ENCODE measurements around the gene ST3GAL3.

The ST3GAL3 gene

DNA sequence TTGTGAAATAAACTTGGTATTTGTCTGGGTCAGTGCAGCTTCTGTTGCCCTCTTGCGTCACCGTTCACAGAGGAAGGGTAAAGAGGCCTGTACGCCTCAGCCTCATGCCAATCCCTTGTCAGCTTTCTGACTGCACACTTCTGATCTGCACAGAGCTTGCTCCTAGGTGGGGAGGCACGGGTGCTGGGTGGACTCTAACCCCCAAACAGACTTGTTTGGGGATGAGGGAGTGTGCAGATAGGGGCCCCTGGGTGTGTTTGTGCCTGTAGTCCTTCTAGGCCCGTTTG is 270.9 kb downstream of the ST3GAL3 start:
- H3K4me1 ChIP-seq (ENCODE audit: control insufficient read depth in 1 of 2, insufficient read depth in 2 of 2, low read length in 2 of 2), result peaks cover 16 to 22% of the 10 kb centered on the region in 2 experiments
- no peak overlapping the region for H2BK120ac ChIP-seq (ENCODE audit: insufficient read depth, low read length, poor library complexity)
- peaks cover 18% of the 10 kb centered on the region for H3K79me2 ChIP-seq (ENCODE audit: control insufficient read depth, insufficient read depth, low read length, poor library complexity)
- no CpG with 5 or more reads among the region's 5 CpGs for WGBS (ENCODE audit: extremely low coverage, insufficient coverage, insufficient read length)
- no peak overlapping the region for H3K14ac ChIP-seq (ENCODE audit: low read length)
- no peak overlapping the region for H4K8ac ChIP-seq (ENCODE audit: low read depth, low read length)
- H4K91ac ChIP-seq (ENCODE audit: low read depth, low read length), result no peak overlapping the region
- no peak overlapping the region for H3K23ac ChIP-seq (ENCODE audit: low read length)
- no peaks in the 10 kb centered on the region for H3K27me3 ChIP-seq (ENCODE audit: insufficient read depth, low read length)
- no peaks in the 10 kb centered on the region for H3K9me3 ChIP-seq (ENCODE audit: insufficient read depth, low read depth, low read length)
- H2AFZ ChIP-seq (ENCODE audit: insufficient read depth, low read length, poor library complexity), result no peak overlapping the region
- H2BK5ac ChIP-seq (ENCODE audit: low read depth, low read length, poor library complexity), result no peak overlapping the region
- no peak overlapping the region for H4K12ac ChIP-seq (ENCODE audit: low read depth, low read length)
- H2AK5ac ChIP-seq (ENCODE audit: low read length), result no peak overlapping the region
- DNase-seq, result no peak
- no peak overlapping the region for H3K27ac ChIP-seq (ENCODE audit: low read depth, low read length)
- H3K18ac ChIP-seq (ENCODE audit: low read length), result no peak overlapping the region
- peak overlapping the region; percentile 82 for H3K4me2 ChIP-seq (ENCODE audit: low read length)
- H2BK12ac ChIP-seq (ENCODE audit: low read length), result no peak overlapping the region
- no peak overlapping the region for H3K4me3 ChIP-seq (ENCODE audit: low read depth, low read length)
- no peak overlapping the region for H3K4ac ChIP-seq (ENCODE audit: low read depth, low read length)
- H3K9ac ChIP-seq (ENCODE audit: low read length), result no peak overlapping the region
- peaks cover 17% of the 10 kb centered on the region for H3K79me1 ChIP-seq (ENCODE audit: low read length)
- H3K36me3 ChIP-seq (ENCODE audit: control insufficient read depth in 1 of 2, insufficient read depth in 2 of 2, low read length in 2 of 2), result peaks cover 37 to 38% of the 10 kb centered on the region in 2 experiments

DNA sequence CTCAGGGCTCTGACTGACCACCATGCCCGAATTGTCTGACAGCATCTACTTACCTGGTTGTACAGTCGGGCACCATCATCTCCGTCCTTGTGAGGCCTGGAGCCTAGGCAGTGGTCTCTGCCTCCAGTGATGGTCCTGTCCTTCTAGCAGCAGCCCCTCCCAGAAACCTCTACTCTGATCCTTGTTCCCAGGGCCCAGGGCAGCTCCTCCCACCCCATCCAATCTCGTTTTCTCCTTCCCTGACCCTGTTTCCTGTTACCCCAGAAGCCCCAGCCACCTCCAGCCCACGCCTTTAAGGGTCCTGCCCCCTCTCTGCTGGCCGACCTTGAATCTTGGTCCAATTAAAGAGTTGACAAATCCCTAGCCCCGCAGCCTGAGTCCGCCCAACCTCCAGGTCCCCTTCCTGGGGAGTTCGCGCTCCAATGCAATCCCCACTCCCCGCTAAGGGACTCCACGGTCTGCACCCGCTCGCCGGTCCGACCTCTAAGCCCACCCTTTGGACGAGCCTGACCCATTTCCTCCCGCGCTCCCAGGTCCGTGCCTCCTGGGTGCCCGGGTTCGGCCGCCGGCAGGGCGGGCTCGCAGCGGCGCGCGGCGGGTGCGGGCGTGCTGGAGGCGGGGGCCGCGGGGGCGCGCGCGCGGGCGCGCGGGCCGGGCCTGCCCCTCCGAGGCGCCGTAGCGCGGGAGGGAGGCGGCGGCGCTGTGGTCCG is 271.4 kb downstream of the ST3GAL3 start, which contains the start of gene B4GALT2:
B4GALT2 (plus strand) TSS at position 660 of the 710 bp plus-strand sequence. CDS start 1,951 bp downstream, outside the sequence.
- Histone ChIP-seq H2AK5ac (ENCODE audit: low read length) (peak within 1 kb of the TSS; percentile 71), H3K4me1 (ENCODE audit: control insufficient read depth in 1 of 2, insufficient read depth in 2 of 2, low read length in 2 of 2) (peaks cover 16 to 22% of the 10 kb centered on the region in 2 experiments), H3K23ac (ENCODE audit: low read length) (no peak within 1 kb of the TSS), H3K4me3 (ENCODE audit: low read depth, low read length) (peak within 1 kb of the TSS; percentile 76), H3K79me1 (ENCODE audit: low read length) (peaks cover 17% of the 10 kb centered on the region), H2BK12ac (ENCODE audit: low read length) (peak within 1 kb of the TSS; percentile 33), H3K9ac (ENCODE audit: low read length) (peak within 1 kb of the TSS; percentile 73), H3K27ac (ENCODE audit: low read depth, low read length) (peak within 1 kb of the TSS; percentile 36), H3K36me3 (ENCODE audit: control insufficient read depth in 1 of 2, insufficient read depth in 2 of 2, low read length in 2 of 2) (peaks cover 37 to 40% of the 10 kb centered on the region in 2 experiments), H3K79me2 (ENCODE audit: control insufficient read depth, insufficient read depth, low read length, poor library complexity) (peaks cover 18% of the 10 kb centered on the region), H3K18ac (ENCODE audit: low read length) (peak within 1 kb of the TSS; percentile 83), H2BK5ac (ENCODE audit: low read depth, low read length, poor library complexity) (no peak within 1 kb of the TSS), H3K4ac (ENCODE audit: low read depth, low read length) (peak within 1 kb of the TSS; percentile 75), H4K91ac (ENCODE audit: low read depth, low read length) (peak within 1 kb of the TSS; percentile 85), H3K14ac (ENCODE audit: low read length) (peak within 1 kb of the TSS; percentile 92), H2AFZ (ENCODE audit: insufficient read depth, low read length, poor library complexity) (peak within 1 kb of the TSS; percentile 85), H2BK120ac (ENCODE audit: insufficient read depth, low read length, poor library complexity) (peak within 1 kb of the TSS; percentile 65), H3K27me3 (ENCODE audit: insufficient read depth, low read length) (no peaks in the 10 kb centered on the region), H4K12ac (ENCODE audit: low read depth, low read length) (peak within 1 kb of the TSS; percentile 56), H3K4me2 (ENCODE audit: low read length) (peak within 1 kb of the TSS; percentile 82), H3K9me3 (ENCODE audit: insufficient read depth, low read depth, low read length) (no peaks in the 10 kb centered on the region), H4K8ac (ENCODE audit: low read depth, low read length) (peak within 1 kb of the TSS; percentile 88)
- WGBS (ENCODE audit: extremely low coverage, insufficient coverage, insufficient read length), result no CpG with 5 or more reads among the region's 54 CpGs
- peak in 1 of 2 donors; percentile 56 for DNase-seq

DNA sequence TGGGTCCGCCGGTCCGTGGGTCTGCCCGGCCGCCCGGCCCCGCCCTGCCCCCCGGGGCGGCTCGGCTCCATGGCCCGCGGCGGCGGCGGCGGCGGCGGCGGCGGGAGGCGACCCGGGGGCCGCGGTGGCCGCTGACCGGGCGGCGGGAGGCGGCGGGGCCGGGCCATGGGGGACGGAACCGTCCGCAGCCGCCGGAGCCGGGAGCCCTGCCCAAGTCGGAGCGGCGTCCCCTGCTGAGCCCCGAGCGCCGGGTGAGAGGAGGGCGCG is 271.9 kb downstream of the ST3GAL3 start:
- Histone ChIP-seq H3K36me3 (ENCODE audit: control insufficient read depth in 1 of 2, insufficient read depth in 2 of 2, low read length in 2 of 2) (peaks cover 39 to 41% of the 10 kb centered on the region in 2 experiments), H2BK120ac (ENCODE audit: insufficient read depth, low read length, poor library complexity) (peak overlapping the region; percentile 65), H3K9me3 (ENCODE audit: insufficient read depth, low read depth, low read length) (no peaks in the 10 kb centered on the region), H2AK5ac (ENCODE audit: low read length) (no peak overlapping the region), H4K8ac (ENCODE audit: low read depth, low read length) (peak overlapping the region; percentile 79), H4K91ac (ENCODE audit: low read depth, low read length) (peak overlapping the region; percentile 84), H3K9ac (ENCODE audit: low read length) (peak overlapping the region; percentile 47), H3K4me2 (ENCODE audit: low read length) (peak overlapping the region; percentile 73), H2BK5ac (ENCODE audit: low read depth, low read length, poor library complexity) (no peak overlapping the region), H3K27ac (ENCODE audit: low read depth, low read length) (peak overlapping the region; percentile 36), H3K4ac (ENCODE audit: low read depth, low read length) (peak overlapping the region; percentile 41), H3K79me2 (ENCODE audit: control insufficient read depth, insufficient read depth, low read length, poor library complexity) (peaks cover 18% of the 10 kb centered on the region), H3K27me3 (ENCODE audit: insufficient read depth, low read length) (no peaks in the 10 kb centered on the region), H4K12ac (ENCODE audit: low read depth, low read length) (no peak overlapping the region), H2BK12ac (ENCODE audit: low read length) (no peak overlapping the region), H3K23ac (ENCODE audit: low read length) (no peak overlapping the region), H3K14ac (ENCODE audit: low read length) (peak overlapping the region; percentile 72), H3K4me1 (ENCODE audit: control insufficient read depth in 1 of 2, insufficient read depth in 2 of 2, low read length in 2 of 2) (peaks cover 13 to 22% of the 10 kb centered on the region in 2 experiments), H2AFZ (ENCODE audit: insufficient read depth, low read length, poor library complexity) (peak overlapping the region; percentile 47), H3K4me3 (ENCODE audit: low read depth, low read length) (peak overlapping the region; percentile 76), H3K79me1 (ENCODE audit: low read length) (peaks cover 17% of the 10 kb centered on the region), H3K18ac (ENCODE audit: low read length) (peak overlapping the region; percentile 71)
- WGBS (ENCODE audit: extremely low coverage, insufficient coverage, insufficient read length), result no CpG with 5 or more reads among the region's 45 CpGs
- DNase-seq, result no peak

DNA sequence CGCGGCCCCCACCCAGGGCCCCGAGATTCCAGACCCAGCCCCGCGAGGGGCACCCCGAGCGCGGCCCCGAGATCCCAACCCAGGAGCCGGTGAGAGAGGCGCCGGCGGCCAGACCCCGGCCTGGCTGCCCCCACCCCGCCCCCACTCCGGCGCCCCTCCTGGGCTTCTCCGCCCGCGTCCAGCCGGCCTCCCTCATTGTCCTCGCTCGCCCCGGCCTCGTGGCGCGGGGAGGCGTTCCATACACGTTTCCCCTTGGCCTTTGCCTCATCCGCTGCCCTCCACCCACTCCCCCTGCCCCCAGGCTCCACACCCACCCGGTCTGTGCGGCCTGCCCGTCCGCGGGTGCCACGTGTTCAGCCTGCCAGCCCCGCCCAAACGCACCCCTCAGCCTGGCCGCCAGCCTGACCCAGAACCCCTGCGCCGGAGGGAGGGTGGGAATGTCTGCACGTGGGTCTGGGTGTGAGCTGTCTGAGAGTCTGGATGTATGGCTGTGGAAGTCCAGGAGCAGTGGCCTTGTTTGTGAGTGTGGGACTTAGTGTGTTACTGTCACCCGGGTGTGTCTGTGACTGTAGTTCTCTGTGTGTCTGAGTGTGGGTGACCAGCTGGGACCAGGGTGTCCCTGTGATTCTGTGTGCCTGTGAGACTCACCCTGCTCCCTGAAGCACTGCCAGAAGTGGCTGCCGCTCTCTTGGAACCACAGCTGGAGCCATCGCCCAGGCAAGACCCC is 272.4 kb downstream of the ST3GAL3 start:
- H3K27me3 ChIP-seq (ENCODE audit: insufficient read depth, low read length), result no peaks in the 10 kb centered on the region
- H3K4me1 ChIP-seq (ENCODE audit: control insufficient read depth in 1 of 2, insufficient read depth in 2 of 2, low read length in 2 of 2), result peaks cover 13 to 22% of the 10 kb centered on the region in 2 experiments
- peak overlapping the region; percentile 36 for H3K27ac ChIP-seq (ENCODE audit: low read depth, low read length)
- peak in 1 of 2 donors; percentile 27 for DNase-seq
- H4K12ac ChIP-seq (ENCODE audit: low read depth, low read length), result peak overlapping the region; percentile 56
- peak overlapping the region; percentile 84 for H4K91ac ChIP-seq (ENCODE audit: low read depth, low read length)
- no peaks in the 10 kb centered on the region for H3K9me3 ChIP-seq (ENCODE audit: insufficient read depth, low read depth, low read length)
- peaks cover 16% of the 10 kb centered on the region for H3K79me2 ChIP-seq (ENCODE audit: control insufficient read depth, insufficient read depth, low read length, poor library complexity)
- H2BK5ac ChIP-seq (ENCODE audit: low read depth, low read length, poor library complexity), result no peak overlapping the region
- H3K4me3 ChIP-seq (ENCODE audit: low read depth, low read length), result peak overlapping the region; percentile 76
- peak overlapping the region; percentile 79 for H4K8ac ChIP-seq (ENCODE audit: low read depth, low read length)
- H3K79me1 ChIP-seq (ENCODE audit: low read length), result peaks cover 13% of the 10 kb centered on the region
- peak overlapping the region; percentile 72 for H3K14ac ChIP-seq (ENCODE audit: low read length)
- no peak overlapping the region for H3K23ac ChIP-seq (ENCODE audit: low read length)
- H2BK12ac ChIP-seq (ENCODE audit: low read length), result no peak overlapping the region
- peak overlapping the region; percentile 65 for H2BK120ac ChIP-seq (ENCODE audit: insufficient read depth, low read length, poor library complexity)
- H3K9ac ChIP-seq (ENCODE audit: low read length), result peak overlapping the region; percentile 47
- H2AK5ac ChIP-seq (ENCODE audit: low read length), result peak overlapping the region; percentile 71
- H3K36me3 ChIP-seq (ENCODE audit: control insufficient read depth in 1 of 2, insufficient read depth in 2 of 2, low read length in 2 of 2), result peaks cover 44 to 46% of the 10 kb centered on the region in 2 experiments
- peak overlapping the region; percentile 41 for H3K4ac ChIP-seq (ENCODE audit: low read depth, low read length)
- peak overlapping the region; percentile 73 for H3K4me2 ChIP-seq (ENCODE audit: low read length)
- no CpG with 5 or more reads among the region's 45 CpGs for WGBS (ENCODE audit: extremely low coverage, insufficient coverage, insufficient read length)
- peak overlapping the region; percentile 75 for H3K18ac ChIP-seq (ENCODE audit: low read length)
- H2AFZ ChIP-seq (ENCODE audit: insufficient read depth, low read length, poor library complexity), result peak overlapping the region; percentile 47

All from trophoblast cell (in vitro differentiated cells and primary cell).